HepG2 (cell line): ENCODE results near the gene USP20. TPM values are rescaled to one million over a fixed set of nuclear protein-coding genes. Genes with fewer than 3 reads are reported as not detected.

ENCODE experiments used
- ATAC-seq: fragments of 200-7000 bp; cut with Tn5 transposase; 3 replicates; pipeline ENCODE4 v1.9.1; 2020; ENCODE audit warnings: mild to moderate bottlenecking, moderate library complexity
- BruUV-seq: library from RNA; stranded (reverse); fragments of 400-500 nt; replicated peaks from 2 replicates; lab custom pipeline; 2021; lab: Mats Ljungman, UMichigan
- CTCF ChIA-PET: fragments of 300-600 bp; formaldehyde crosslinking; extraction: SDS; loops from one replicate; lab custom pipeline; 2021; ENCODE audit warnings: low total read pairs, inconsistent platforms, low intra/inter-chr PET ratio; lab: Yijun Ruan, JAX
- POLR2A ChIA-PET: fragments of 350-600 bp; sonication (Branson Sonifier 250); formaldehyde crosslinking; loops from one replicate; lab custom pipeline; 2020; ENCODE audit warnings: antibody characterized with exemption, inconsistent platforms; lab: Yijun Ruan, JAX
- DNase-seq: peaks from one replicate; pipeline ENCODE4 v3.0.0-alpha.2; 2015; ENCODE audit warnings: low spot score
- FAIRE-seq: peaks from 3 replicates; lab custom pipeline; 2011; peaks lifted over from hg19 to GRCh38; lab: Jason Lieb, UNC
- H2AFZ ChIP-seq: one replicate; pipeline ENCODE4 v1.6.1; 2011; ENCODE audit warnings: low read length, inconsistent platforms
- H3K27ac ChIP-seq: fragments of 300-600 bp; 3 replicates; pipeline ENCODE4 v1.8.0; 2011; ENCODE audit warnings: mixed run types, mild to moderate bottlenecking, mixed read lengths, low read length, inconsistent platforms; ENCODE audit not compliant: insufficient read depth; ENCODE audit errors: extremely low read length
- H3K27me3 ChIP-seq, 2 experiments: fragments of 200-600 bp in 1 of 2; 2 replicates in 1 of 2; 3 replicates in 1 of 2; pipeline versions ENCODE4 v1.6.0 to v1.8.0; 2011; ENCODE audit warnings: low read length in 2 of 2, mild to moderate bottlenecking in 2 of 2, moderate library complexity in 2 of 2, inconsistent platforms in 1 of 2; ENCODE audit not compliant: insufficient read depth in 2 of 2, control insufficient read depth in 1 of 2
- H3K36me3 ChIP-seq, 2 experiments: fragments of 200-600 bp in 1 of 2; replicated peaks in 1 of 2; 2 replicates in 1 of 2; 3 replicates in 1 of 2; pipeline versions ENCODE4 v1.5.1 to v1.8.0; 2011; ENCODE audit warnings: low read length in 2 of 2, inconsistent platforms in 1 of 2; ENCODE audit not compliant: insufficient read depth in 2 of 2, control insufficient read depth in 1 of 2
- H3K4me1 ChIP-seq: 2 replicates; pipeline ENCODE4 v1.5.1; 2012; ENCODE audit warnings: low read length, inconsistent platforms; ENCODE audit not compliant: insufficient read depth
- H3K4me2 ChIP-seq: 2 replicates; pipeline ENCODE4 v1.6.0; 2011; ENCODE audit warnings: low read depth, low read length, inconsistent platforms
- H3K4me3 ChIP-seq, 3 experiments: fragments of 200-600 bp in 1 of 3; sonication (generic), shearing (Covaris generic) in 1 of 3; replicated peaks in 1 of 3; 2 replicates each; pipeline ENCODE4 v1.5.1; 2011 to 2016; ENCODE audit warnings: low read length in 3 of 3, inconsistent platforms in 2 of 3, low read depth in 2 of 3, mild to moderate bottlenecking in 2 of 3, control low read depth in 1 of 3, mixed read lengths in 1 of 3; ENCODE audit not compliant: insufficient read depth in 1 of 3
- H3K79me2 ChIP-seq: one replicate; pipeline ENCODE4 v1.6.1; 2011; ENCODE audit warnings: low read length, inconsistent platforms; ENCODE audit not compliant: insufficient read depth
- H3K9ac ChIP-seq: 2 replicates; pipeline ENCODE4 v1.6.0; 2011; ENCODE audit warnings: mild to moderate bottlenecking, low read depth, low read length, inconsistent platforms; ENCODE audit not compliant: insufficient read depth
- H3K9me3 ChIP-seq: 2 replicates; pipeline ENCODE4 v1.5.1; 2012; ENCODE audit warnings: mild to moderate bottlenecking, low read length
- H4K20me1 ChIP-seq: 2 replicates; pipeline ENCODE4 v1.6.0; 2011; ENCODE audit warnings: inconsistent platforms, mild to moderate bottlenecking, low read length, moderate library complexity; ENCODE audit not compliant: insufficient read depth
- ARNTL ChIP-seq: sonication (generic); formaldehyde crosslinking; IDR thresholded peaks from 2 replicates; pipeline ENCODE4 v1.4.0; 2020; ENCODE audit warnings: mild to moderate bottlenecking, missing genetic modification reagents
- CBX1 ChIP-seq: IDR thresholded peaks from one replicate; pipeline ENCODE4 v1.6.1; 2016; ENCODE audit warnings: antibody characterized with exemption, low read depth
- HDAC1 ChIP-seq: sonication (generic); formaldehyde crosslinking; IDR thresholded peaks from 2 replicates; pipeline ENCODE4 v1.5.1; 2020; ENCODE audit warnings: mild to moderate bottlenecking, missing genetic modification reagents
- HNRNPLL ChIP-seq: fragments of 200-400 bp; formaldehyde crosslinking; IDR thresholded peaks from 2 replicates; pipeline ENCODE4 v1.6.1; 2017; ENCODE audit warnings: mild to moderate bottlenecking, low read depth, low read length; ENCODE audit not compliant: poor library complexity, severe bottlenecking
- MIER3 ChIP-seq: IDR thresholded peaks from 2 replicates; pipeline ENCODE4 v1.6.1; 2016; ENCODE audit warnings: missing compliant biosample characterization, borderline replicate concordance
- PCBP2 ChIP-seq: fragments of 200-400 bp; formaldehyde crosslinking; optimal IDR thresholded peaks from 2 replicates; pipeline ENCODE3; 2018; ENCODE audit warnings: low read length, low read depth; ENCODE audit not compliant: poor library complexity, severe bottlenecking
- RBFOX2 ChIP-seq: fragments of 200-400 bp; formaldehyde crosslinking; IDR thresholded peaks from 2 replicates; pipeline ENCODE4 v1.6.1; 2017; ENCODE audit warnings: low read depth, mild to moderate bottlenecking, low read length
- RBM39 ChIP-seq: fragments of 200-400 bp; formaldehyde crosslinking; IDR thresholded peaks from one replicate; pipeline ENCODE4 v1.6.1; 2018; ENCODE audit warnings: antibody characterized with exemption, mild to moderate bottlenecking, low read depth, low read length; ENCODE audit not compliant: poor library complexity, severe bottlenecking
- SSRP1 ChIP-seq: IDR thresholded peaks from 2 replicates; pipeline ENCODE4 v1.6.1; 2016; ENCODE audit warnings: control low read depth
- TOPORS ChIP-seq: sonication (generic); formaldehyde crosslinking; IDR thresholded peaks from 2 replicates; pipeline ENCODE4 v1.8.0; 2023; ENCODE audit warnings: mild to moderate bottlenecking, missing genetic modification reagents
- ZBTB7B ChIP-seq: sonication (generic); formaldehyde crosslinking; IDR thresholded peaks from 2 replicates; pipeline ENCODE4 v1.4.0; 2020; ENCODE audit warnings: missing genetic modification reagents
- ZNF143 ChIP-seq: sonication (generic); formaldehyde crosslinking; IDR thresholded peaks from 2 replicates; pipeline ENCODE4 v1.4.0; 2020; ENCODE audit warnings: missing genetic modification reagents
- WGBS: methylation state at CpG from one replicate; pipeline ENCODE4 v1.1.6; 2017; ENCODE audit warnings: low lambda C conversion rate; 5-methylcytosine and 5-hydroxymethylcytosine counted together
- in situ Hi-C: cut with HindIII; loops from 2 replicates; pipeline ENCODE4 v1.10.0; 2017; ENCODE audit warnings: low pct_unique_long_range_greater_than_20kb; ENCODE audit not compliant: extremely low pct_ligation_motif_present
- intact Hi-C: fragments of 100-400 bp; cut with micrococcal nuclease; formaldehyde crosslinking; loops from one replicate; pipeline ENCODE4 v1.10.0; 2022; ENCODE audit not compliant: unreplicated experiment
- polyA plus RNA-seq, 8 experiments: library from polyadenylated mRNA; depleted of rRNA in 3 of 8; stranded (reverse) in 7 of 8; unstranded in 1 of 8; fragments of >200 nt; fragmentation: Illumina TruSeq in 4 of 8; extraction: Trizol in 4 of 8; gene quantifications; 2 replicates each; pipeline versions ENCODE4 v1.2.1 to v1.2.3, GENCODE V29; 2011 to 2016; ENCODE audit warnings: low read depth in 4 of 8, missing spikeins in 1 of 8, mixed read lengths in 1 of 8; ENCODE audit not compliant: insufficient read depth in 1 of 8
- total RNA-seq, 5 experiments: library from RNA; depleted of rRNA; stranded (reverse); fragments of >200 nt; fragmentation: Illumina TruSeq; extraction: Trizol; gene quantifications; 2 replicates each; pipeline ENCODE4 v1.2.3, GENCODE V29; 2016; ENCODE audit warnings: low read depth in 1 of 5
- TF ChIP-seq, protein P1 (sequence below): sonication (generic); formaldehyde crosslinking; IDR thresholded peaks from 2 replicates; pipeline ENCODE4 v1.8.0; 2022; ENCODE audit warnings: mild to moderate bottlenecking, missing genetic modification reagents, moderate library complexity
- TF ChIP-seq, protein P2 (sequence below): IDR thresholded peaks from 2 replicates; pipeline ENCODE4 v1.6.1; 2016; ENCODE audit warnings: low read depth, control low read depth
- TF ChIP-seq, protein P3 (sequence below): sonication (generic); formaldehyde crosslinking; IDR thresholded peaks from 2 replicates; pipeline ENCODE4 v1.5.0; 2020; ENCODE audit warnings: missing genetic modification reagents
- TF ChIP-seq, protein P4 (sequence below): sonication (generic); formaldehyde crosslinking; IDR thresholded peaks from 2 replicates; pipeline ENCODE4 v1.4.0; 2020; ENCODE audit warnings: missing genetic modification reagents, mild to moderate bottlenecking, borderline replicate concordance
- TF ChIP-seq, protein P5 (sequence below): sonication (generic); formaldehyde crosslinking; IDR thresholded peaks from 2 replicates; pipeline ENCODE4 v1.4.0; 2020; ENCODE audit warnings: missing genetic modification reagents, low read depth, mild to moderate bottlenecking, borderline replicate concordance

USP20 gene
- total and polyA plus RNA-seq, 2 of the 13 experiments (the other 11 are each of a cell fraction or from before 2014, with no cell fraction given) = 4.4 to 5.9 TPM

DNA sequence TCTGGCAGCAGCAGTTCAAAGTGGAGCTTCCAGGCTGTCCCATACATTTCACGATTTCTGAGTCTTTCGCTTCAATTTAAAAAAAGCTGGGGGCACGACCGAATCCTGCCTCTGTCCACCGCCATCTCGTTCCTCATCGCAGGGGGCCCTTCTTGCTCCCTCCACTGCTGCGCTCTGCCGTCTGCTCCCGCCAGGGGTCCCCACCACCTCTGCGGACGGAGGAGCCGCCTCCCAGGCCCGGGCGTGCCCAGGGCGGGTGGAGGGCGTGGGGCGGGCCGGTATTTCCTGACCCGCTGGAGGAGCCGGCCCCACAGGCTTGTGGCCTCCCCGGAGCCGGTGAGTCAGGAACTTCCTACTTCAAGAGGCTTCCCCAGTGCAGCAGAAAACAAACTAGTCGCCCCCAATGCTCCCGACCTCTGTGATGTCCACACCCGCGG, 50.4 kb downstream of the USP20 start:
- no TSS peak for BruUV-seq
- FAIRE-seq = no peak
- intact Hi-C loops (loop anchor here (1.0 to 5.0 kb wide), 2 partner anchors 158 to 212 kb away; partner anchors contain the start of gene FNBP1), in situ Hi-C loops (loop anchor here (5.0 to 10.0 kb wide), 2 partner anchors 157 to 219 kb away; partner anchors contain the start of gene FNBP1)
- no peaks in the 10 kb centered on the region for H3K9me3 ChIP-seq
- peak overlapping the region; percentile 1 for H2AFZ ChIP-seq
- ChIA-PET POLR2A (interaction anchor here (0.7 to 3.1 kb wide), 3 partner anchors 81 to 168 kb away, joined by 3 to 15 read pairs (median 8); partner anchors contain the start of genes FNBP1 and GPR107), CTCF (interaction anchor here (0.6 to 2.3 kb wide), 6 partner anchors 154 to 350 kb away, joined by 3 to 10 read pairs (median 4); partner anchors contain the start of gene FNBP1)
- no peak overlapping the region for H3K27ac ChIP-seq
- H3K4me2 ChIP-seq = peak overlapping the region; percentile 96
- H3K27me3 ChIP-seq = no peaks in the 10 kb centered on the region; a peak in 1 of 5 replicates
- H3K9ac ChIP-seq = peak overlapping the region; percentile 70
- H3K79me2 ChIP-seq = no peaks in the 10 kb centered on the region
- 2% methylated on average over 9 of the region's 27 CpGs for WGBS
- peaks cover 15% of the 10 kb centered on the region for H3K4me1 ChIP-seq
- no peaks in the 10 kb centered on the region for H4K20me1 ChIP-seq
- DNase-seq = peak; percentile 66
- peak; percentile 92 for ATAC-seq
- peaks cover 4% of the 10 kb centered on the region in 2 experiments; a peak in 2 of 5 replicates for H3K36me3 ChIP-seq
- H3K4me3 ChIP-seq = peak overlapping the region; percentile 58 to 86 (median 74)
- TF ChIP-seq, protein P1, sequence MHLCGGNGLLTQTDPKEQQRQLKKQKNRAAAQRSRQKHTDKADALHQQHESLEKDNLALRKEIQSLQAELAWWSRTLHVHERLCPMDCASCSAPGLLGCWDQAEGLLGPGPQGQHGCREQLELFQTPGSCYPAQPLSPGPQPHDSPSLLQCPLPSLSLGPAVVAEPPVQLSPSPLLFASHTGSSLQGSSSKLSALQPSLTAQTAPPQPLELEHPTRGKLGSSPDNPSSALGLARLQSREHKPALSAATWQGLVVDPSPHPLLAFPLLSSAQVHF (CRISPR knock-in tag) = 0 out of 2 replicates have a peak, but pooled peaks have one; percentile 29
- TF ChIP-seq RBFOX2 = peak; percentile 52
- TF ChIP-seq SSRP1 = no peak
- TF ChIP-seq MIER3 (CRISPR knock-in tag) = 0 out of 2 replicates have a peak, but pooled peaks have one; percentile 22
- TF ChIP-seq ZBTB7B = peak; percentile 43; the same call in 1 of the 2 replicates
- peak; percentile 48 for TF ChIP-seq HDAC1 (CRISPR knock-in tag)
- peak; percentile 57 for TF ChIP-seq CBX1
- no peak for TF ChIP-seq ZNF143 (CRISPR knock-in tag)
- peak; percentile 69 for TF ChIP-seq HNRNPLL
- TF ChIP-seq, protein P2, sequence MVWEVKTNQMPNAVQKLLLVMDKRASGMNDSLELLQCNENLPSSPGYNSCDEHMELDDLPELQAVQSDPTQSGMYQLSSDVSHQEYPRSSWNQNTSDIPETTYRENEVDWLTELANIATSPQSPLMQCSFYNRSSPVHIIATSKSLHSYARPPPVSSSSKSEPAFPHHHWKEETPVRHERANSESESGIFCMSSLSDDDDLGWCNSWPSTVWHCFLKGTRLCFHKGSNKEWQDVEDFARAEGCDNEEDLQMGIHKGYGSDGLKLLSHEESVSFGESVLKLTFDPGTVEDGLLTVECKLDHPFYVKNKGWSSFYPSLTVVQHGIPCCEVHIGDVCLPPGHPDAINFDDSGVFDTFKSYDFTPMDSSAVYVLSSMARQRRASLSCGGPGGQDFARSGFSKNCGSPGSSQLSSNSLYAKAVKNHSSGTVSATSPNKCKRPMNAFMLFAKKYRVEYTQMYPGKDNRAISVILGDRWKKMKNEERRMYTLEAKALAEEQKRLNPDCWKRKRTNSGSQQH (CRISPR knock-in tag) = peak; percentile 43; the same call in 1 of the 2 replicates
- TF ChIP-seq RBM39 = peak; percentile 68
- TF ChIP-seq, protein P3, sequence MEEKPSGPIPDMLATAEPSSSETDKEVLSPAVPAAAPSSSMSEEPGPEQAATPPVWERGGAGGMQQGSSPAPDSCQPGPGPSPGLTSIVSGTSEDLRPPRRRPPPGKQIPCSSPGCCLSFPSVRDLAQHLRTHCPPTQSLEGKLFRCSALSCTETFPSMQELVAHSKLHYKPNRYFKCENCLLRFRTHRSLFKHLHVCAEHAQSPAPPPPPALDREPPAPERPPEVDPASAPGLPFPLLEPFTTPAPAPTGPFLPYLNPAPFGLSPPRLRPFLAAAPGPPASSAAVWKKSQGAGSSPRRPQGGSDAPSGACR (CRISPR knock-in tag) = 0 out of 2 replicates have a peak, but pooled peaks have one; percentile 69
- TF ChIP-seq, protein P4, sequence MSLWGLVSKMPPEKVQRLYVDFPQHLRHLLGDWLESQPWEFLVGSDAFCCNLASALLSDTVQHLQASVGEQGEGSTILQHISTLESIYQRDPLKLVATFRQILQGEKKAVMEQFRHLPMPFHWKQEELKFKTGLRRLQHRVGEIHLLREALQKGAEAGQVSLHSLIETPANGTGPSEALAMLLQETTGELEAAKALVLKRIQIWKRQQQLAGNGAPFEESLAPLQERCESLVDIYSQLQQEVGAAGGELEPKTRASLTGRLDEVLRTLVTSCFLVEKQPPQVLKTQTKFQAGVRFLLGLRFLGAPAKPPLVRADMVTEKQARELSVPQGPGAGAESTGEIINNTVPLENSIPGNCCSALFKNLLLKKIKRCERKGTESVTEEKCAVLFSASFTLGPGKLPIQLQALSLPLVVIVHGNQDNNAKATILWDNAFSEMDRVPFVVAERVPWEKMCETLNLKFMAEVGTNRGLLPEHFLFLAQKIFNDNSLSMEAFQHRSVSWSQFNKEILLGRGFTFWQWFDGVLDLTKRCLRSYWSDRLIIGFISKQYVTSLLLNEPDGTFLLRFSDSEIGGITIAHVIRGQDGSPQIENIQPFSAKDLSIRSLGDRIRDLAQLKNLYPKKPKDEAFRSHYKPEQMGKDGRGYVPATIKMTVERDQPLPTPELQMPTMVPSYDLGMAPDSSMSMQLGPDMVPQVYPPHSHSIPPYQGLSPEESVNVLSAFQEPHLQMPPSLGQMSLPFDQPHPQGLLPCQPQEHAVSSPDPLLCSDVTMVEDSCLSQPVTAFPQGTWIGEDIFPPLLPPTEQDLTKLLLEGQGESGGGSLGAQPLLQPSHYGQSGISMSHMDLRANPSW (CRISPR knock-in tag) = no peak
- TF ChIP-seq PCBP2 = no peak
- TF ChIP-seq, protein P5, sequence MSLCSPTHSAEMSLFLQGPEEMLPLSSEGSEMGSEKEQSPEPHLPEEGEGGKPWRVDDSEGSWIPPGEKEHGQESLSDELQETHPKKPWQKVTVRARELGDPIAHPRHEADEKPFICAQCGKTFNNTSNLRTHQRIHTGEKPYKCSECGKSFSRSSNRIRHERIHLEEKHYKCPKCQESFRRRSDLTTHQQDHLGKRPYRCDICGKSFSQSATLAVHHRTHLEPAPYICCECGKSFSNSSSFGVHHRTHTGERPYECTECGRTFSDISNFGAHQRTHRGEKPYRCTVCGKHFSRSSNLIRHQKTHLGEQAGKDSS (CRISPR knock-in tag) = peak; percentile 76; the same call in 1 of the 2 replicates
- peak; percentile 51; the same call in 1 of the 2 replicates for TF ChIP-seq TOPORS
- TF ChIP-seq ARNTL (CRISPR knock-in tag) = peak; percentile 58
